Gastroesophageal sphincter (tissue), 4 donors: ENCODE data around the gene CISD3. TPM values are rescaled to one million over a fixed set of nuclear protein-coding genes. Genes with fewer than 3 reads are reported as not detected.

Experiments used
- ATAC-seq: fragments of 150-250 bp; one replicate; pipeline ENCODE4 v1.9.1; 2016; ENCODE audit warnings: mild to moderate bottlenecking, moderate library complexity
- H3K27ac ChIP-seq, 4 donors: fragments of 200-600 bp; sonication (generic) in 3 of 4; 1 replicate in 3 of 4; 2 replicates in 1 of 4; pipeline ENCODE4 v1.5.1; 2016 to 2019
- H3K27me3 ChIP-seq: fragments of 200-600 bp; sonication (generic); one replicate; pipeline ENCODE4 v1.5.1; 2019
- H3K36me3 ChIP-seq, 2 donors: fragments of 200-600 bp; sonication (generic); one replicate each; pipeline ENCODE4 v1.5.1; 2019; ENCODE audit warnings: control low read depth in 1 of 2
- H3K4me1 ChIP-seq, 3 donors: fragments of 200-600 bp; sonication (generic); 1 replicate in 2 of 3; 2 replicates in 1 of 3; pipeline ENCODE4 v1.5.1; 2016 to 2019; ENCODE audit warnings: control low read depth in 2 of 3
- H3K4me3 ChIP-seq, 2 donors: fragments of 200-600 bp; sonication (generic); one replicate each; pipeline ENCODE4 v1.5.1; 2019; ENCODE audit warnings: mild to moderate bottlenecking in 1 of 2, moderate library complexity in 1 of 2
- H3K9me3 ChIP-seq, 3 donors: fragments of 200-600 bp; sonication (generic); one replicate each; pipeline ENCODE4 v1.5.1; 2017 to 2019; ENCODE audit warnings: control low read depth in 2 of 3
- EP300 ChIP-seq: sonication (generic); formaldehyde crosslinking; IDR thresholded peaks from one replicate; pipeline ENCODE4 v1.6.1; 2017; ENCODE audit warnings: antibody characterized with exemption, mild to moderate bottlenecking
- POLR2A ChIP-seq, 2 donors: fragments of 450-650 bp; IDR thresholded peaks; one replicate each; pipeline ENCODE4 v1.6.1; 2017; ENCODE audit warnings: antibody characterized with exemption in 2 of 2, mild to moderate bottlenecking in 2 of 2, moderate library complexity in 1 of 2
- POLR2AphosphoS5 ChIP-seq: sonication (generic); formaldehyde crosslinking; IDR thresholded peaks from one replicate; pipeline ENCODE4 v1.6.1; 2017; ENCODE audit warnings: antibody characterized with exemption
- WGBS, 2 donors: methylation state at CpG; one replicate each; pipeline ENCODE4 v1.1.5; 2018; ENCODE audit warnings: low coverage in 1 of 2; 5-methylcytosine and 5-hydroxymethylcytosine counted together
- total RNA-seq, 4 donors: library from RNA; depleted of rRNA; stranded (reverse); fragments of >200 nt; gene quantifications; one replicate each; pipeline ENCODE4 v1.1.0, GENCODE V29; 2016
- TF ChIP-seq, protein P1 (sequence below), 4 experiments: fragments of 200-600 bp in 2 of 4; fragments of 450-650 bp in 2 of 4; sonication (generic) in 1 of 4; IDR thresholded peaks; one replicate each; pipeline ENCODE4 v1.5.1; 2017 to 2019; ENCODE audit warnings: antibody characterized with exemption in 4 of 4, mild to moderate bottlenecking in 2 of 4, moderate library complexity in 2 of 4

Gene CISD3
- total RNA-seq, 4 donors from 2014 or later, result 8.5 to 14.9 (median 11.1) TPM

DNA sequence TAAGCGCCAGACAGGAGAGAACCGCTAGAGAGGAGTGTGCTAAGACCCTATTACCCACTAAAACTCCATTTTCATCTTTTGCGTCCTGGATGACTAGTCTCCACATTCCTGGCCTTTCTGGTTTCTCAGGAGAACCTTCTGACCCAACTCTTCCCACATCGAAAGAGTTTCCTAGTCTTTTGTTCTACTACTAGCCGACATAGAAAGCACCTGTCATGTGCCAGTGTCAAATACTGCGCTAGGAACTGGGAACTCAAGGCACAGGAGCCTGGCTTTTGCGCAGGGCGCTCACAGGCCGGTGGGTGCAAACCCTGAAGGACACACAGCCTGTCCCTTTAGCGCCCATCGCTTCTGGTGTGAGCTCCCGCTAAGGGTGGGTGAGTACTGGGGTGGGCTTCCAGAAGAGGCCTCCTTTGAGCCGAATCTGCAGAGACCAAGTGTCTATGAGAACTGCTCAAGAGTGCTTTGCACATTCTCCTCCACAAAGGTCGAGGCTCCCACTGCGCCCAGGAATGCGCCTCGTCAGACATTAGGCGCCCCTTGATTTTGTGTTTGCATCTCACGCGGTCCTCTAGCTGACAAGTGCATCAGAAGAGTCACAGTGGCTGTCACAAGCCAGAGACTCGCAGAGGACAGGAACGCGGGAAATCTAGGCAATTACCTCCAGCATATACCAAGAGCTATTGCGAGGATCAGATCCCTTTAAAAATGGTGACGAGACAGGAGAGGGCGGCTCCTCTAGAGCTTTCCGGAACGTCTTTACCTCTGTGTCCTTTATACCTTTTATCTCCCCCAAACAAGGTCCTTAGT is 20.4 kb downstream of the CISD3 start:
- no peak for TF ChIP-seq POLR2AphosphoS5
- TF ChIP-seq EP300, result no peak
- TF ChIP-seq POLR2A (IDR thresholded peaks at IDR 0.05), result no peak
- TF ChIP-seq, protein P1, sequence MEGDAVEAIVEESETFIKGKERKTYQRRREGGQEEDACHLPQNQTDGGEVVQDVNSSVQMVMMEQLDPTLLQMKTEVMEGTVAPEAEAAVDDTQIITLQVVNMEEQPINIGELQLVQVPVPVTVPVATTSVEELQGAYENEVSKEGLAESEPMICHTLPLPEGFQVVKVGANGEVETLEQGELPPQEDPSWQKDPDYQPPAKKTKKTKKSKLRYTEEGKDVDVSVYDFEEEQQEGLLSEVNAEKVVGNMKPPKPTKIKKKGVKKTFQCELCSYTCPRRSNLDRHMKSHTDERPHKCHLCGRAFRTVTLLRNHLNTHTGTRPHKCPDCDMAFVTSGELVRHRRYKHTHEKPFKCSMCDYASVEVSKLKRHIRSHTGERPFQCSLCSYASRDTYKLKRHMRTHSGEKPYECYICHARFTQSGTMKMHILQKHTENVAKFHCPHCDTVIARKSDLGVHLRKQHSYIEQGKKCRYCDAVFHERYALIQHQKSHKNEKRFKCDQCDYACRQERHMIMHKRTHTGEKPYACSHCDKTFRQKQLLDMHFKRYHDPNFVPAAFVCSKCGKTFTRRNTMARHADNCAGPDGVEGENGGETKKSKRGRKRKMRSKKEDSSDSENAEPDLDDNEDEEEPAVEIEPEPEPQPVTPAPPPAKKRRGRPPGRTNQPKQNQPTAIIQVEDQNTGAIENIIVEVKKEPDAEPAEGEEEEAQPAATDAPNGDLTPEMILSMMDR (IDR thresholded peaks at IDR 0.05), result no peak
- Histone ChIP-seq H3K4me1 (peaks cover 0 to 84% (median 30%) of the 10 kb centered on the region in 3 donors), H3K4me3 (peak overlapping the region in 1 of 2 donors; percentile 92)

DNA sequence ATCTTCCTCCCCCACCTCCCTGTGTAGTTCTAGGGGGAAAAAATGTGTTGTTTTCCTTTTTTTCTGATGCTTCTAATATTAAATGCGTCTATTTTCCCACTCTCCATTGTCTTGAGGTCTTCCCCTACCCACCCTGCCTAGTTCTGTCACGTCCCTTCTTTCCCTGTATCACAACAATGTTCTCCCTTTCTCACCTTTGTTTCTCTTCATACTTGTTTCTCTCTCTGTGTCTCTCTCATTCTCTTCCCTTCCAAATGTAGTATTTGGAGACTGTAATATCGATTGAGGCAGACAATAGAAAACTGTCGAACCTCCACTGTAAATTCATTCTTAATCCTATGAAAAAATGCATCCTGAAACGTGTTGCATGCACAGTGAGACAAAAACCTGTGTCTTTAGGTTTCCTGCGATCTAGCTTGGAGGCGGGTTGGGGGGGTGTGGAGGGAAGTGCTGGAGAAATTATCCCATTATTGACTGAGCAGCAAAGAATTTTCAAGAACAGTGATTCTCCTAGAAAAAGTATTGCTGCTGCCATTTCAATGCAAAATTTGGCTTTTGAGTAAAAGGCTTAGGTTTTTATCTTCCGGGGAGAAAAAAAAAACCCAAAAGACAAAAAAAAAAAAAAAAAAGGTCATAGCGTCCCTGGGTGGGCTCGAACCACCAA is 21.1 kb downstream of the CISD3 start:
- no peak for ATAC-seq
- H3K27ac ChIP-seq, result peak overlapping the region in 3 of 4 donors; percentile 84 to 95 (median 95)
- 7% methylated on average over 9 to 10 of the region's 10 CpGs for WGBS, 2 donors
- no peak for TF ChIP-seq POLR2AphosphoS5
- TF ChIP-seq, protein P1 (IDR thresholded peaks at IDR 0.05), result no peak
- TF ChIP-seq POLR2A (IDR thresholded peaks at IDR 0.05), result no peak
- TF ChIP-seq EP300, result no peak
- no peaks in the 10 kb centered on the region for H3K27me3 ChIP-seq
- H3K36me3 ChIP-seq, result peaks cover 0 to 25% of the 10 kb centered on the region in 2 donors
- H3K9me3 ChIP-seq, result no peaks in the 10 kb centered on the region
- H3K4me3 ChIP-seq, result peak overlapping the region in 1 of 2 donors; percentile 94
- peaks cover 0 to 80% (median 28%) of the 10 kb centered on the region in 3 donors for H3K4me1 ChIP-seq

More for the DNA sequence above, 20.4 kb downstream of the CISD3 start:
- H3K27ac ChIP-seq, result peak overlapping the region in 3 of 4 donors; percentile 84 to 95 (median 91)
- H3K36me3 ChIP-seq, result peaks cover 0 to 17% of the 10 kb centered on the region in 2 donors
- no peak for ATAC-seq
- 26 to 31% methylated on average over 5 to 19 of the region's 28 CpGs for WGBS, 2 donors
- no peaks in the 10 kb centered on the region for H3K27me3 ChIP-seq
- no peaks in the 10 kb centered on the region for H3K9me3 ChIP-seq

- Histone ChIP-seq H3K9me3 (no peaks in the 10 kb centered on the region), H3K4me3 (peak overlapping the region; percentile 93 to 94), H3K36me3 (peaks cover 0 to 31% of the 10 kb centered on the region in 2 donors), H3K4me1 (peaks cover 0 to 74% (median 22%) of the 10 kb centered on the region in 3 donors), H3K27ac (peak overlapping the region; percentile 4 to 95 (median 90)), H3K27me3 (no peaks in the 10 kb centered on the region)
- ATAC-seq, result peak; percentile 21
- TF ChIP-seq POLR2AphosphoS5 (no peak), POLR2A (IDR thresholded peaks at IDR 0.05) (peak in 1 of 2 donors; percentile 16)
- TF ChIP-seq, protein P1 (IDR thresholded peaks at IDR 0.05), result no peak
- WGBS, 2 donors, result 1 to 2% methylated on average over 33 to 38 of the region's 44 CpGs
Measured at GRCh38 chr17:38751808-38752307, 21.7 kb downstream of the CISD3 start.

- H3K36me3 ChIP-seq, result peaks cover 0 to 37% of the 10 kb centered on the region in 2 donors
- ATAC-seq, result peak; percentile 92
- no peaks in the 10 kb centered on the region for H3K27me3 ChIP-seq
- H3K4me3 ChIP-seq, result peak within 1 kb of the TSS; percentile 93 to 94
- 0% methylated on average over 29 to 42 of the region's 44 CpGs for WGBS, 2 donors
- H3K9me3 ChIP-seq, result no peaks in the 10 kb centered on the region
- TF ChIP-seq, protein P1 (IDR thresholded peaks at IDR 0.05), result peak in 1 of 4 experiments; percentile 23
- TF ChIP-seq EP300 (no peak), POLR2A (IDR thresholded peaks at IDR 0.05) (peak in 1 of 2 donors; percentile 21), POLR2AphosphoS5 (peak; percentile 64)
- peaks cover 0 to 68% (median 17%) of the 10 kb centered on the region in 3 donors for H3K4me1 ChIP-seq
- peak within 1 kb of the TSS; percentile 77 to 95 (median 90) for H3K27ac ChIP-seq
Measured at GRCh38 chr17:38752308-38753070, 22.3 kb downstream of the CISD3 start, which contains the start of gene PSMB3. Gene PSMB3, plus strand, starts transcription at chr17:38752741. Its CDS starts 86 bp downstream, at chr17:38752827.
